ENCODE data around the gene CLTCL1.

Gene CLTCL1

GRCh38 chr22:19193879-19194278 is 97.6 kb downstream of the CLTCL1 start:
- no peak for DNase-seq

GRCh38 chr22:19187716-19188563 is 103.6 kb downstream of the CLTCL1 start:
- no peak for DNase-seq

GRCh38 chr22:19184276-19184997 is 107.1 kb downstream of the CLTCL1 start:
- DNase-seq: no peak

GRCh38 chr22:19183216-19183615 is 108.3 kb downstream of the CLTCL1 start:
- DNase-seq: no peak

- DNase-seq: peak; percentile 63
These were observed 108.9 kb downstream of the CLTCL1 start for GRCh38 chr22:19182472-19183157.

- peak; percentile 66 for DNase-seq
These were observed 109.6 kb downstream of the CLTCL1 start for GRCh38 chr22:19181786-19182471.

GRCh38 chr22:19180740-19181410 is 110.6 kb downstream of the CLTCL1 start:
- DNase-seq: no peak

- DNase-seq: no peak
These were observed 111.3 kb downstream of the CLTCL1 start for GRCh38 chr22:19180234-19180633.

GRCh38 chr22:19179497-19180048 is 111.9 kb downstream of the CLTCL1 start:
- DNase-seq: peak; percentile 63

- DNase-seq: peak; percentile 94
These were observed 112.6 kb downstream of the CLTCL1 start, which contains the start of gene SLC25A1 for GRCh38 chr22:19178657-19179496. TSS of gene SLC25A1 (minus strand) at chr22:19178736. CDS start at chr22:19178673, 63 bp downstream.

GRCh38 chr22:19178065-19178656 is 113.4 kb downstream of the CLTCL1 start:
- peak; percentile 73 for DNase-seq

GRCh38 chr22:19177164-19178064 is 114.1 kb downstream of the CLTCL1 start:
- no peak for DNase-seq

GRCh38 chr22:19176732-19177131 is 114.8 kb downstream of the CLTCL1 start:
- DNase-seq: peak; percentile 13

GRCh38 chr22:19176175-19176643 is 115.3 kb downstream of the CLTCL1 start:
- peak; percentile 11 for DNase-seq

GRCh38 chr22:19175602-19176174 is 115.8 kb downstream of the CLTCL1 start:
- peak; percentile 22 for DNase-seq

- DNase-seq: no peak
These were observed 116.4 kb downstream of the CLTCL1 start for GRCh38 chr22:19175026-19175601.

- no peak for DNase-seq
These were observed 117.2 kb downstream of the CLTCL1 start for GRCh38 chr22:19174106-19175025.

Data from stimulated activated CD4-positive, alpha-beta T cell treated with anti-CD3 and anti-CD28 coated beads, Interleukin-15, amount 100 ng/mL, for 24 hours (primary cell).